ENCODE measurements around the gene TMEM138.
"Not testable (repeated sequence)": the region's sequence is repeated elsewhere in the genome, so short reads cannot be mapped to it uniquely, and the experiment has no call there.

TMEM138 gene

GRCh38 chr11:61370349-61371005, 8.3 kb downstream of the TMEM138 start:
- DNase-seq (ENCODE audit: insufficient read length, low spot score) (no peak), FAIRE-seq (no peak)
- TF ChIP-seq TAF1 (IDR thresholded peaks at IDR 0.05; ENCODE audit: low read depth, low read length) (no peak), POLR2AphosphoS5 (IDR thresholded peaks at IDR 0.05; ENCODE audit: low read depth, low read length) (no peak), SPI1 (IDR thresholded peaks at IDR 0.05; ENCODE audit: low read depth, low read length) (no peak), PAX5 (IDR thresholded peaks at IDR 0.05; ENCODE audit: insufficient read depth, low read length, severe bottlenecking) (no peak), POLR2A (IDR thresholded peaks at IDR 0.05; ENCODE audit: low read depth, low read length) (no peak; the same call in 1 of the 2 replicates), POU2F2 (IDR thresholded peaks at IDR 0.05; ENCODE audit: low read depth, low read length) (no peak)

- TF ChIP-seq PAX5 (IDR thresholded peaks at IDR 0.05; ENCODE audit: insufficient read depth, low read length, severe bottlenecking) (no peak), POLR2A (IDR thresholded peaks at IDR 0.05; ENCODE audit: low read depth, low read length) (no peak), SPI1 (IDR thresholded peaks at IDR 0.05; ENCODE audit: low read depth, low read length) (no peak)
- DNase-seq (ENCODE audit: insufficient read length, low spot score) = no peak
- FAIRE-seq = no peak
Observed at GRCh38 chr11:61372659-61373420, 10.7 kb downstream of the TMEM138 start.

GRCh38 chr11:61375761-61376108, 13.6 kb downstream of the TMEM138 start:
- DNase-seq (ENCODE audit: insufficient read length, low spot score) (no peak), FAIRE-seq (no peak)
- no peak for TF ChIP-seq SPI1 (IDR thresholded peaks at IDR 0.05; ENCODE audit: low read depth, low read length)
- no peak for TF ChIP-seq TAF1 (IDR thresholded peaks at IDR 0.05; ENCODE audit: low read depth, low read length)
- no peak for TF ChIP-seq PAX5 (IDR thresholded peaks at IDR 0.05; ENCODE audit: insufficient read depth, low read length, severe bottlenecking)
- no peak for TF ChIP-seq POLR2AphosphoS5 (IDR thresholded peaks at IDR 0.05; ENCODE audit: low read depth, low read length)
- TF ChIP-seq POU2F2 (IDR thresholded peaks at IDR 0.05; ENCODE audit: low read depth, low read length) = no peak
- no peak for TF ChIP-seq POLR2A (IDR thresholded peaks at IDR 0.05; ENCODE audit: low read depth, low read length)

- no peak for TF ChIP-seq TAF1 (IDR thresholded peaks at IDR 0.05; ENCODE audit: low read depth, low read length)
- no peak for TF ChIP-seq POU2F2 (IDR thresholded peaks at IDR 0.05; ENCODE audit: low read depth, low read length)
- no peak for TF ChIP-seq PAX5 (IDR thresholded peaks at IDR 0.05; ENCODE audit: insufficient read depth, low read length, severe bottlenecking)
- no peak for TF ChIP-seq POLR2AphosphoS5 (IDR thresholded peaks at IDR 0.05; ENCODE audit: low read depth, low read length)
- TF ChIP-seq SPI1 (IDR thresholded peaks at IDR 0.05; ENCODE audit: low read depth, low read length) = no peak
- no peak for TF ChIP-seq POLR2A (IDR thresholded peaks at IDR 0.05; ENCODE audit: low read depth, low read length)
- no peak for DNase-seq (ENCODE audit: insufficient read length, low spot score)
- FAIRE-seq = no peak
Observed at GRCh38 chr11:61377461-61378160, 15.4 kb downstream of the TMEM138 start.

- no peak for DNase-seq (ENCODE audit: insufficient read length, low spot score)
- no peak for TF ChIP-seq PAX5 (IDR thresholded peaks at IDR 0.05; ENCODE audit: insufficient read depth, low read length, severe bottlenecking)
- TF ChIP-seq SPI1 (IDR thresholded peaks at IDR 0.05; ENCODE audit: low read depth, low read length) = no peak
- TF ChIP-seq POU2F2 (IDR thresholded peaks at IDR 0.05; ENCODE audit: low read depth, low read length) = no peak
- TF ChIP-seq POLR2A (IDR thresholded peaks at IDR 0.05; ENCODE audit: low read depth, low read length) = no peak
- TF ChIP-seq TAF1 (IDR thresholded peaks at IDR 0.05; ENCODE audit: low read depth, low read length) = no peak
- no peak for TF ChIP-seq POLR2AphosphoS5 (IDR thresholded peaks at IDR 0.05; ENCODE audit: low read depth, low read length)
- no peak for FAIRE-seq
Observed at GRCh38 chr11:61378713-61379313, 16.6 kb downstream of the TMEM138 start.

- no peak for FAIRE-seq
- DNase-seq (ENCODE audit: insufficient read length, low spot score) = no peak
- TF ChIP-seq POLR2AphosphoS5 (IDR thresholded peaks at IDR 0.05; ENCODE audit: low read depth, low read length) = no peak
- no peak for TF ChIP-seq SPI1 (IDR thresholded peaks at IDR 0.05; ENCODE audit: low read depth, low read length)
- TF ChIP-seq POU2F2 (IDR thresholded peaks at IDR 0.05; ENCODE audit: low read depth, low read length) = no peak
- no peak for TF ChIP-seq TAF1 (IDR thresholded peaks at IDR 0.05; ENCODE audit: low read depth, low read length)
- TF ChIP-seq PAX5 (IDR thresholded peaks at IDR 0.05; ENCODE audit: insufficient read depth, low read length, severe bottlenecking) = no peak
- TF ChIP-seq POLR2A (IDR thresholded peaks at IDR 0.05; ENCODE audit: low read depth, low read length) = no peak
Observed at GRCh38 chr11:61380884-61381283, 18.7 kb downstream of the TMEM138 start.

- not testable (repeated sequence) for FAIRE-seq; DNase-seq (ENCODE audit: insufficient read length, low spot score)
Observed at GRCh38 chr11:61383859-61384258, 21.7 kb downstream of the TMEM138 start.

GRCh38 chr11:61384271-61385242, 22.4 kb downstream of the TMEM138 start:
- FAIRE-seq (no peak), DNase-seq (ENCODE audit: insufficient read length, low spot score) (no peak)
- no peak for TF ChIP-seq SPI1 (IDR thresholded peaks at IDR 0.05; ENCODE audit: low read depth, low read length)
- no peak for TF ChIP-seq POLR2A (IDR thresholded peaks at IDR 0.05; ENCODE audit: low read depth, low read length)
- TF ChIP-seq POU2F2 (IDR thresholded peaks at IDR 0.05; ENCODE audit: low read depth, low read length) = no peak
- TF ChIP-seq TAF1 (IDR thresholded peaks at IDR 0.05; ENCODE audit: low read depth, low read length) = no peak
- no peak for TF ChIP-seq POLR2AphosphoS5 (IDR thresholded peaks at IDR 0.05; ENCODE audit: low read depth, low read length)
- TF ChIP-seq PAX5 (IDR thresholded peaks at IDR 0.05; ENCODE audit: insufficient read depth, low read length, severe bottlenecking) = no peak
